Measurements from ENCODE around the gene UFL1.
"Not testable (repeated sequence)": the region's sequence is repeated elsewhere in the genome, so short reads cannot be mapped to it uniquely, and the experiment has no call there.

The UFL1 gene

DNA sequence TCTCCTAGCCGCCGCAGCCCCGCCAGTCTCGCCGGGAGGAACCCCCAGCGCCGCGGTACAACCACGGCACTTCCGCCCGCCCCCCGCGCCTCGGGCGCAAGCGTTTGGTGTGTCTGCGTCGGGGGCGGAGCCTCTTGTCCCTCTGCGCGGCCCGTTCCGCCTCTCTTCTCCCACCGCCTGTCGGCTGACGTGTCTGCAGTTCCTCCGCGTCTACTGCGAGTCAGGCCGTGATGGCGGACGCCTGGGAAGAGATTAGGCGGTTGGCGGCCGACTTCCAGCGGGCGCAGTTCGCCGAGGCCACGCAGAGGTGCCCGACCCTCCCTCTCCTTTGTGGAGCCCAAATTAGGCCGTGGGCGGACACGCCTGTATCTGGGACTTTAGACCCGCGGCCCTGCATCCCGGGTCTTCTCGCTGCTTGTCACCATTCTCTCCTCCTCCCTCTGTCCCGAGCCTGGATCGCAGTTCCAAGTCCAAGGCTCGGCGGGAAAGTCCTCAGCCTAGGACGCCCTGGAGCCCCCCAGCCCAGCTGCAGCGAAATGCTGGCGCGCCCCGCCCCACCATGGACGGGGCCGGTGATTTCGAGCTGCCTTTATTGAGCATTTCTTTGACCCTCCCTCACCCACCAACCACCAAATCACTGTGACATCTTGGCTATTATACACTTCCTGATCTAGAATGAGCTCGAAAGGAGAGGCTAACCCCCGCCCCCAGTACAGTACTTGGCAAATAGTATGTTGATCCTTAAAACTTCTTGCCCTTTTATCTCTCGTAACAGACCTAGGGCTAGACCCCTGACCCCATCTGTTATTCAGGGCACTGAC lies at the start of gene UFL1:
UFL1 (plus strand) TSS at position 163 of the 821 bp plus-strand sequence; CDS start at position 231, 68 bp downstream.
- peak; percentile 96 for DNase-seq

DNA sequence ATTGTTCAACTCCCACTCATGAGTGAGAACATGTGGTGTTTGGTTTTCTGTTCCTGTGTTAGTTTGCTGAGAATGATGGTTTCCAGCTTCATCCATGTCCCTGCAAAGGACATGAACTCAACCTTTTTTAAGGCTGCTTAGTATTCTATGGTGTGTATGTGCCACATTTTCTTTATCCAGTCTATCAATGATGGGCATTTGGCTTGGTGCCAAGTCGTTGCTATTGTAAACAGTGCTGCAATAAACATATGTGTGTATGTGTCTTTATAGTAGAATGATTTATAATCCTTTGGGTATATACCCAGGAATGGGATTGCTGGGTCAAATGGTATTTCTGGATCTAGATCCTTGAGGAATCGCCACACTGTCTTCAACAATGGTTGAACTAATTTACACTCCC lies 49.3 kb upstream of the UFL1 start:
- not testable (repeated sequence) for DNase-seq

DNA sequence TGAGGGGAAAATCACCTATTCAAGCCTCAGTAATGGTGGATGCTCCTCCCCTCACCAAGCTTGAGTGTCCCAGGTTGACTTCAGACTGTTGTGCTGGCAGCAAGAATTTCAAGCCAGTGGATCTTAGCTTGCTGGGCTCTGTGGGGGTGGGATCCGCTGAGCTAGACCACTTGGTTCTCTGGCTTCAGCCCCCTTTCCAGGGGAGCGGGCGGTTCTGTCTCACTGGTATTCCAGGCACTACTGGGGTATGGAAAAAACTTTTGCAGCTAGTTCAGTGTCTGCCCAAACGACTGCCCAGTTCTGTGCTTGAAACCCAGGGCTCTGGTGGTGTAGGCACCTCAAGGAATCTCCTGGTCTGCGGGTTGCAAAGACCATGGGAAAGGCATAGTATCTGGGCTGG lies 42.9 kb upstream of the UFL1 start:
- no peak for DNase-seq

DNA sequence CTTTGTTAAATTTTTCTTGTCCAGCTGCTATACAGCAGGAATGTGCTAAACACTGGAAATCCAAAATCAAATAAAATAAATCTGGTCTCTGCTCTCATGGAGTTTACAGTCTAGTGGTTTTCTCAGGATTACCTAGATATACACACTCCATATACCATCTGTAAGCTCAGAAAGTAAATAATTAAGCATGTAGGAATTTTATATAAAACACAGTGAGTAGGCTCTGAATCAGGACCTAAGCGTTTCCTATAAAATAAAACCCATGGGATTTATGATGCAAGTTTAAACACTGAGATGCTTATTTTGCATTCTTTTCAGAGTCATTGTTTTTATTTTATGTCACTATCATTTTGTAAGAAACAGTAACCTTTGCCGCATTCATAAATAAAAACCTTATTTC lies 29.7 kb upstream of the UFL1 start:
- no peak for DNase-seq

DNA sequence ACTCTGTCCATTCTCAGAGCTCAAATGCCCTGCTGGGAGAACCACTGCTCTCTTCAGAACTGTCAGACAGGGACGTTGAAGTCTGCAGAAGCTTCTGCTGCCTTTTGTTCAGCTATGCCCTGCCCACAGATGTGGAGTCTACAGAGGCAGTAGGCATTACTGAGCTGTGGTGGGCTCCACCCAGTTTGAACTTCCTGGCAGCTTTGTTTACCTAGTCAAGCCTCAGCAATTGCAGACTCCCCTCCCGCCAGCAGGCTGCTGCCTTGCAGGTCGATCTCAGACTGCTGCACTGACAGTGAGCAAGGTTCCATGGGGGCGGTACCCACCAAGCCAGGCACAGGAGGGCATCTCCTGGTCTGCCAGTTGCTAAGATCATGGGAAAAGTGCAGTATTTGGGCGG lies 21.8 kb upstream of the UFL1 start:
- no peak for DNase-seq

DNA sequence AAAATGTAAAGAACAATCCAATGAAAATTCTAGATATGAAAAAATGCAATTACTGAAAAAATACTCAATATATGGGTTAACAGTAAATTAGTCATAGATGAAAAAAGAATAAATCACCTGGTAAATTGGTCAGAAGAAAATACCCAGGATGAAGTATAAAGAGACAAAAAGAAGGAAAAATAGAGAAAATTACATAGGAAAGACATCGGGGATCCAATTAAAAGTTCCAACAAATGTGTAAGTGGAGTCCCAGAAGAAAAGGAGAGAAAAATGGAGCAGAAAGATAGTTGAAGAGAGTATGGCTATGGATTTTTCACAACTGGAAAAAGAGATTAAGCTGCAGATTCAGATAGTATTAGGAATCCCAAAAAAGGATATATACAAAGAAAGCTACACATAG lies 18.7 kb upstream of the UFL1 start:
- DNase-seq = no peak

DNA sequence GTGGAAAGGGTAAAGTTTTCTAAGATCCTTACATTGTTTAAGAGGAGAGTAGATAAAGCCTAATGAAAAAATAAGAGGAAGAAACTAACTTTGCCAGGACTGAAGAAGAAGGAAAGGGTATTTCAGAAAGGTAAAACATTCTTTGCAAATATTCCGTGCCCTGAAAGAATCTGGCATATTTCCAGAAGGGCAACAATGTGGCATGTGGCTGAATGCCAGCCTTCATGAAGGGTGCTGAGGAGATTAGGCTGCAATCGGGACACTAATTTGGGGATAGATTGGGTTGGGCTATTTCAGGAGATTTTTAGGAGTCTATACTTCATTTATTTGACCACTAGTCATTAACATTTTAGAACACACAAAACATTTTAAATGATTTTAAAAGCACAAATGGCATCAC lies 16.2 kb upstream of the UFL1 start:
- DNase-seq = no peak

DNA sequence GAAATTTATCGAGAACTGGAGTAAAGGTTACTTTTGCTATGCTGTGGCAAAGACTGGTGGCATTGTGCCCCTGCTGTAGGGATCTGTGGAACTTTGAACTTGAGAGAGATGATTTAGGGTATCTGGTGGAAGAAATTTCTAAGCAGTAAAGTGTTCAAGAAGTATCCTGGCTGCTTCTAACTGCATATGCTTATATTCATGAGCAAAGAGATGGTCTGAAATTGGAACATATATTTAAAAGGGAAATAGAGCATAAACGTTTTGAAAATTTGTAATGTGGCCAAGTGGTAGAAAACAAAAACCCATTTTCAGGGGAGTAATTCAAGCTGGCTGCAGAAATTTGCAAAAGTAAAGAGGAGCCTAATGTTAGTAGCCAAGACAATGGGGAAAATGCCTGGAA lies 12.3 kb upstream of the UFL1 start:
- DNase-seq = no peak

DNA sequence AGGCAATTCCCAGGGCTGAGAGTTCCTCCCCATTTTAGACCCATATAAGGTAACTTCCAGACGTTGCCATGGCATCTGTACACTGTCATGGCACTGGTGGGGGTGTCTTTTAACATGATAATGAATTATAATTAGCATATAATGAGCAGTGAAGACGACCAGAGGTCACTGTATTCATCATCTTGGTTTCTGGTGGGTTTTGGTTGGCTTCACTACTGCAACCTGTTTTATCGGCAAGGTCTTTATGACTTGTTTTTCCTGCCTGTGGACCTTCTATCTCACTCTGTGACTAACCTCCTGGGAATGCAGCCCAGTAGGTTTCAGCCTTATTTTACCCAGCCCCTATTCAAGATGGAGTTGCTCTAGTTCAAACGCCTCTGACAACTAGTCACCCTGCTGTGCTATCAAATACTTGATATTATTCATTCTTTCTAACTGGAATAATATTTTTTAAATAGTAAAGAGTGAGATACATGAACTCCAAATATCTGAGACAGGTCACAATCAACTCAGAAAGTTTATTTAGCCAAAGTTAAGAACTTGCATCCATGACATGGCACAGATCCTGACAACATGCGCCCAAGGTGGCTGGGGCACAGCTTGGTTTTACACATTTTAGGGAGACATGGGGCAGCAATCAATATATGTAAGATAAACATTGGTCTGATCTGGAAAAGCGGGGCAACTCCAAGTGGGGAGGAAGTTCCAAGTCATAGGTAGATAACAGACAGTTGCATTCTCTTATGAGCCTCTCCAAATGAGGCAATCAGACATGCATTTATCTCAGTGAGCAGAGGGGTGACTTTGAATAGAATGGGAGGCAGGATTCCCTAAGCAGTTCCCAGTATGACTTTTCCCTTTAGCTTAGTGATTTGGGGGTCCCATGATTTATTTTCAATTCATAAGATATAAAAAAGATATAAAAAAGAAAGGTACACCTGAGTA lies 1.2 kb upstream of the UFL1 start:
- DNase-seq = peak; percentile 1

DNA sequence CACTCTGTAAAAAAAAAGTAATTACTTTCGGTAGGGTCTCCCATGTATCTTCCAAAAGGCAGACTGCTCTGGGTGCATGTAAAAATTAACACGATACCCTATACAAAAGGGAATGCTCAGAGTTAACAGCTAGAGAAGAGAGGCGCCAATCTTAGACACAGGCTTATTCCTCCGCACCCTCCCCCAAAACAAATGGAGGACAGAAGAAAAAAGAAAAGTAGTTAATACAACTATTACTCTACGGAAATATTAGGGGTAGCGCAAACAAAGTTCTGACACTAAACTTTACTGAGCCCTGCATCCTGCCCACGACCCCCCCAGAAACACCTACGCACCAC lies 331 bp upstream of the UFL1 start:
- DNase-seq = no peak

DNA sequence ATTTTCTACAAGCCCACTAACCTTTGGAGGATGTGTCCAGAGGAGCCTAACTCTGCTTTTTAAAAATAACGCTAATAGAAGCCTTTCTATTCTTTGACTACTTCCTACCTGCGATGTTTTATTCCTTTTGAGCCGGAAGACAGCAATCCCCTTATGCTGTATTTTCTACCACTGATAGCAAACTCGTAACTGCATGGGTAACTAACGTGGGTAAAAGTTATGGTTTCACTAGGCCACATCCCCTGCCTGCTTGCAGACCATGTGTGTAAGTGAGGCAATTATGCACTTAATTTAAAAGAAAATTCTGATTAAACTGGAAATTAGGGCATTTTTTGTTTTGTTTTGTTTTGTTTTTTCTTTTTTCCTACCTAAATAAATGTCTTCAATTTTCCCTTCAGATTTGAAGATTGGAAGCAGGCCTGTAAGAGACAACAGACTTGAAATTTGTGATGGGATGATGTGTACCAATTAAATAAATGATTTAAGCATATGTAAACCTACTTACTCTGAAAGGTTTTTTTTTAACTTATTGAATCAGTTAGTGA lies 931 bp downstream of the UFL1 start:
- peak; percentile 55 for DNase-seq

DNA sequence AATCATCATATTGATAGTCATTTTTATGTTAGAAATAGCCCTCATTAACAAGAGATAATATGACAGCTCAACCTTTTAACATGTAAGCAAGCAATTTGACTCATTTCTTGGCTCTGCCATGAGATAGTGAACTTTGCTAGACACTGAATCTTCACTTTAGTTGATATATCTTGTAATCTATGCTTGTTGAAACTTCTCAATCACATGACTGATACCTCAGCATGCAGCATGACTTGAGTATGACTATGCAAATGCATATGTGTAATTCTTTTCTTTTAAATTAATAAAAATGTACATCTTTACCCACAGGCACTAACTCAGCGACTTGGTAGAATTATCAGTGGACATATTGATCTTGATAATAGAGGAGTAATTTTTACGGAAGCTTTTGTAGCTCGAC lies 6.6 kb downstream of the UFL1 start:
- DNase-seq = no peak

DNA sequence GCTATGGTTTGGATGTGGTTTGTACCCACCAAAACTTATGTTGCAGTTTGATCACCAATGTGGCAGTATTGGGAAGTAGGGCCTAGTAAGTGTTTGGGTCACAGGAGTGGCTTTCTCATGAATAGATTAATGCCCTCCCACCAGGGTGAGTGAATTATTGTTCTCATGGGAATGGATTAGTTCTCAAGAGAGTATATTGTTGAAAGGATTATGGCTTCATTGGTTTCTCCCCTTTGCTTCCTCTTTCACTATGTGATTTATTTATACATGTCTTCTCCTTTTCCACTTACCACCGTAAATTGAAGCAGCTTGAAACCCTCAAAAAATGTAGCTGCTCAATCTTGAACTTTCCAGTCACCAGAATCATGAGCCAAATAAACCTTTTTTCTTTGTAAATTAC lies 10.8 kb downstream of the UFL1 start:
- DNase-seq = no peak

DNA sequence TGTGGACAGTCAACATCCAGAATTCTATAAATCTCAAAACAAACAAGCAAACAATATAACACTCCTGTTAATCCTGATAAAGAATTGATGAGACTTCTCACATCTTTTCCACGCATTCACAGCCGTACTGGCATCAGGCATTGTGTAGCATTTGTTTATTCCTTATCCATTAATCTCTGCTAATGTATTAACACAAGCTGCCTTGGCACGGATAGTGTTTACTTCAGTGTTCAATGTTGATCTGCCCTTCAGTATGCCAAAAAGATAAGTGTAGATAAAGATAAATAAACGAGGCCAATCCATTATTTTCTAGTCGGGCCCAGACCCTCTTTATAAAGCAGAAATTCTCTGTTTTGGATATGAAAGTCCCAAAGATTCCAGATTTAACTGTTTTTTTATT lies 16.1 kb downstream of the UFL1 start:
- no peak for DNase-seq

DNA sequence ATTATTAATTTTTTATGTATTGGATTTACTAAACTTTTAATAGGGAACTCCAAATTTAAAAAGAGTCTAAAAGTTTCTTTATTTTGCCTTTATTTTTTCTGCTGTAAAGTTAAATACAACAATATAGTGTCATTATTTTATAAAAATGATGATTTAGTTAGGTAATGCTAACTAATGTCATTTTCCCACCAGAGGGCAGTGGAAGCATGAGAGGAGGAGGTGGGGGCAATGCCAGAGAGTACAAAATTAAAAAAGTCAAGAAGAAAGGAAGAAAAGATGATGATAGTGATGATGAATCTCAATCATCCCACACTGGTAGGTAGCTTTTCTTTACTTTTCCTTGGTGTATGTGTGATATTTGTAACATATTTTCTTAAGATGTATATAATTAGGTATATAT lies 21.1 kb downstream of the UFL1 start:
- peak; percentile 7 for DNase-seq

DNA sequence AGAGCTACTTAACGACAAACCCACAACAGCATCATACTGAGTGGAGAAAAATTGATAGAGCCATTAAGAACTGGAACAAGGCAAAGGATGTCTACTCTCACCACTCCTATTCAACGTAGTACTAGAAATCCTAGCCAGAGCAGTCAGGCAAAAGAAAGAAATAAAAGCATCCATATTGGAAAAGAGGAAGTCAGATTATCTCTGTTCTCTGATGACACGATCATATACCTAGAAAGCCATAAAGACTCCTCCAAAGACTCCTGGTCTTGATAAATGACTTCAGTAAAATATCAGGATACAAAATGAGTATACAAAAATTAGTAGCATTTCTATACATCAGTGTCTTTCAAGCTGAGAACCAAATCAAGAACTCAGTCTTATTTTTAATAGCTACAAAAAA lies 24.3 kb downstream of the UFL1 start:
- no peak for DNase-seq

DNA sequence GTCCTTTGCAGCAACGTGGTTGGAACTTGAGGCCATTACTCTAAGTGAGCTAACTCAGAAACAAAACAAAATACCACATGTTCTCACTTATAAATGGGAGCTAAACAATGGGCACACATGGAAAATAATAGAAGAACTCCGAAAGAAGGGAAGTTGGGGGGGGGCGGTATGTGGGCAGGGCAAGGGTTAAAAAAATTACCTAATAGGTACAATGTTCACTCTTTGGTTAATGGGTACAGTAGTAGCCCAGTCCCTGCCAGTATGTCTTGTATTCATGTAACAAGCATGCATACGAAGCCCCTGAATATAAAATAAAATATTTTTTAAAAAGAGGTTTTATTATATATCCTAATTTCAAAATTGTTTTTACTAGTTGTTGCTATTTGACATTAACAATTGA lies 26.0 kb downstream of the UFL1 start:
- DNase-seq = no peak

DNA sequence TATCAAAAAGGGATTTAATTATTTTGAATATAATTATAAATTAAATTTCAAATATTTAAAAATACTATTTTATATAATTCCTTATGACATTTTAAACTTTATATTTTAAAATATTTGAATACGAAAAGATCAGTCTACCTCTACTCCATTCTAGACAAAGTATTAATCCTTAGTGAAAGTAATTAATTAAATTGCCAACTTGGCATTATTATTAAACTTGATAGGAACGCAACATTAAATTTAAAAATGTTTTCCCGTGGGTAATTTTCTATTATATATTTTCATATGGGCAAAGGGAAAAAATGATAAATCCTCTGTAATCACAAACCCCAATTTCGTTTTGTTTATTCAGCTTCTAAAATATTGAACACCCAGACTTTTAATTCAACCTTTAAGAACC lies 33.0 kb downstream of the UFL1 start:
- no peak for DNase-seq

DNA sequence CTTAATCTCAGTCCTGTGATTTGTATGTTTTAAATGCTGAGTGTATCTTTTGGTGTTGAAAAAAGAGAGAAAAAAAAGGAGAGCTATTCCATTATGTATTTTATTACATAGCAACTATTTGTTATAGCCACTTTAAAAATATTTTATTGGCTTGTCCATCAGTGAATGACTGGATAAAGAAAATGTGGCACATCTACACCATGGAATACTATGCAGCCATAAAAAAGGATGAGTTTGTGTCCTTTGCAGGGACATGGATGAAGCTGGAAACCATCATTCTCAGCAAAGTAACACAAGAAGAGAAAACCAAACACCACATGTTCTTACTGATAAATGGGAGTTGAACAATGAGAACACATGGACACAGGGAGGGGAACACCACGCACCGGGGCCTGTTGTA lies 38.1 kb downstream of the UFL1 start:
- not testable (repeated sequence) for DNase-seq

DNA sequence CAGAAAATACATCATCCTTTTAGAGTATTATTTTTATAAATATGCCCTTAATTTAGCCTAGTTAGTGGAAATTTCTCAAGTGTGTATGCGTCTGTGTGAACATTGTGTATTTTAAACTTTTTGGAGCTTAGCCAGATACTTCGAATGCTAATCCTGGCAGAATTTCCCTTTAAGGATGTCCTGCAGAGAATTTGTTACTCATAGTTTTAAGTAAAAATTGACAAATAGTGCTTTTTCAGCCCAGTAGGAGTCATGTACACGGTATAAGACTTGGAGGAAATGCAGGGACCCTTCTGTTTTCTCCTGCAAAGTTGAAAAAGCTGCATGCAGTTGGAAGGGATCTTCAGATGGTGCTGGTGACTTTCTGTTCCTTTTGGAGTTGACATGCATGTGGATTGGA lies 41.3 kb downstream of the UFL1 start, which contains the start of gene FHL5:
FHL5 (plus strand) TSS at position 243 of the 400 bp plus-strand sequence. CDS start 40,486 bp downstream, outside the sequence.
- no peak for DNase-seq

DNA sequence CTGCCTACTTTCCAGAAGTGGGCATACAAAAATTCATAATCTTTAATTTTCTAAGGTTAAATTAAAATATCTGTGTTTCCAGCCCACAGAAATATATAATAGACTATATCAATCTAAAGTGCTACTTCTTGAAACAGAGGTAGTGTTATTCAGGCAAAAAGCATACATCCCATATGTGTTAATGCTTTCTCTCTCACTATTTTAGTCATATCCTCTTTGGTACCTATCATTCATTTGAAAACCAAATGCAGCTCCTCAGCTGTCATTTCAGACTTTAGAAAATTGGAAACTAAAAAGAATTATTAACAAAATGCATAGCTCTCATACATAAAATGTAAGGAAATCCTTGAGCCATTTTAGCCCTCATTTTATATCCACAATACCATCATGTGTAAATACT lies 42.2 kb downstream of the UFL1 start:
- DNase-seq = peak; percentile 31

DNA sequence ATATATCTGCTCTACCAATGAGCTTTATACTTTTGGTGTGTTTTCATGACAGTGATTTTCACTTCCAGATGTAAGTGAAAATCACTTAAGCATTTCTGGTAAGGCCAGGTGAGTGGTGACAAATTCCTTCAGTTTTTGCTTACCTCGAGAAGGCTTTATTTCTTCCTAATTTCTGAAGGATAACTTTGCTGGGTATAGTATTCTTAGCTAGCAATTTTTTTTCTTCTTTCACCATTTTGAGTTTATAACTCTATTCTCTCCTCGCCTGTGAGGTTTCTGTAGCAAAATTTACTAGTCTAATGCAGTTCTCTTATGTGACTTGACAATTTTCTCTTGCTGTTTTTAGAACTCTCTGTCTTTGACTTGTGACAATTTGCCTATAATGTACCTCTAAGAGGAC lies 48.4 kb downstream of the UFL1 start:
- no peak for DNase-seq

DNA sequence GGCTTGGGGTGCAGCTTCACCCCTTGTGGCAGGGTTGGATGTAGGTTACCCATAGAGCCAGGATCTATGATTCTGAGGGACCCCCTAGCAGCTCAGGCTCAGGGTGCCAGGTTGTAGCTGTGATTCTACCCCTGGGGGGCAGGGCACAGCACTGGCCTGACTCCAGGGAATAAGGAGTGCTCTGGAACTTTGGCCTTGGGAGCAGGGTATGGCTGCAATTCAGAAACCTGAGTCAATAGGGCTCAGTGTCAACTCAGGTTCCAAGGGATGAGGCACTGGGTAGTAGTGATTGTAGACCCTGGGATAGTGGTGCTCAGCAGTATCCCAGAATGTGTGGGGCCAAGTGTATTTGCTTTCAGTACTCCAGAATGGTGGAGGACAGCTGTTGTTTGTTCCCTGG lies 49.9 kb downstream of the UFL1 start:
- DNase-seq = no peak

DNA sequence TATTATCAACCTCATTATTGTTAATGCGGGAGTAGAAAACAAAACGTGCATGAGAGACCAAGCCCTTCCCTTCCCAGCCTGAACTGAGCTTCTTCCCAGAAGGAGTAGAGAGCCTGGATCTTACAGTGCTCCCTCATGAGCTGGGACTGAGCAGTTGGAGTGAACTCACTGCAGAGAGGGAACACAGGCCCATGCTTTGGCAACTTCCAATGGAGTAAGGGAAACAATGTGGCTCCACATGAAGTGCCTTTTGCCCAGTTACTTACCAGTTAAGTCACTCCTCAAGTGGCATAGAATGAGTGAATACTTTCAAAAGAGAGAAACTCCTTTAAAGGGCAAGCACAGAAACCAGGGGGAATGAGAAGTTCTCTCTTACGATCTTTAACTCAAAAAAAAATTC lies 53.8 kb downstream of the UFL1 start:
- no peak for DNase-seq
